Astrocyte (in vitro differentiated cells and primary cell): ENCODE measurements around the gene LRRC30.
A peak's percentile ranks its signal among the peaks of the same experiment; 100 is the strongest.

Source experiments
- CTCF ChIP-seq: IDR thresholded peaks from 2 replicates; pipeline ENCODE4 v1.5.1; 2011; ENCODE audit warnings: low read depth, mild to moderate bottlenecking, inconsistent platforms, low read length, moderate library complexity; ENCODE audit not compliant: insufficient read depth
- EZH2 ChIP-seq: IDR thresholded peaks from 2 replicates; pipeline ENCODE4 v1.6.1; 2012; ENCODE audit warnings: mild to moderate bottlenecking, low read length, inconsistent platforms; ENCODE audit not compliant: insufficient read depth

GRCh38 chr18:7221424-7222155 lies 9.3 kb upstream of the LRRC30 start:
- TF ChIP-seq EZH2 (no peak), CTCF (peak; percentile 84)
